ENCODE measurements around the gene KCTD15.

The KCTD15 gene

GRCh38 chr19:33862981-33863380, 66.3 kb downstream of the KCTD15 start:
- DNase-seq: no peak

GRCh38 chr19:33863436-33863835, 66.8 kb downstream of the KCTD15 start:
- DNase-seq: no peak

GRCh38 chr19:33864311-33864850, 67.7 kb downstream of the KCTD15 start:
- no peak for DNase-seq

- DNase-seq: no peak
Measured at GRCh38 chr19:33865306-33865705, 68.6 kb downstream of the KCTD15 start.

Data from KG1 (cell line).